ENCODE measurements around the gene POLR2J3. TPM values are rescaled to one million over a fixed set of nuclear protein-coding genes. Genes with fewer than 3 reads are reported as not detected.
"Not testable (repeated sequence)": the region's sequence is repeated elsewhere in the genome, so short reads cannot be mapped to it uniquely, and the experiment has no call there.

The POLR2J3 gene
- 4.7 and 6.4 TPM in 2 replicates for total RNA-seq
- polyA plus RNA-seq, result 53.8 and 70.3 TPM in 2 replicates

- H3K79me2 ChIP-seq; H2AFZ ChIP-seq; H3K9me2 ChIP-seq (replicated peaks; ENCODE audit: insufficient read depth); H3K9me3 ChIP-seq (ENCODE audit: low read depth); H3K4me3 ChIP-seq; H3K4me2 ChIP-seq; H4K20me1 ChIP-seq (ENCODE audit: insufficient read depth, poor library complexity, severe bottlenecking); H3K36me3 ChIP-seq (replicated peaks; ENCODE audit: insufficient read depth, low read depth); H3K27me3 ChIP-seq; H3K27ac ChIP-seq; H3K4me1 ChIP-seq (ENCODE audit: insufficient read depth): not testable (repeated sequence)
- peak; percentile 85 for DNase-seq (ENCODE audit: low spot score)
- TF ChIP-seq CTCF (IDR thresholded peaks at IDR 0.05; ENCODE audit: poor library complexity), result peak; percentile 49
- under 1% methylated on average over 26 of the region's 64 CpGs for WGBS (ENCODE audit: low lambda C conversion rate, missing lambda C conversion rate)
These were observed at the start of gene POLR2J3 for GRCh38 chr7:102572261-102573239. TSS of gene POLR2J3 (minus strand) at chr7:102572583. CDS start at chr7:102572521, 62 bp downstream.

- H3K4me1 ChIP-seq (ENCODE audit: insufficient read depth); DNase-seq (ENCODE audit: low spot score); H4K20me1 ChIP-seq (ENCODE audit: insufficient read depth, poor library complexity, severe bottlenecking); H3K9me3 ChIP-seq (ENCODE audit: low read depth); H3K9me2 ChIP-seq (replicated peaks; ENCODE audit: insufficient read depth); H3K27ac ChIP-seq; H2AFZ ChIP-seq; H3K79me2 ChIP-seq; H3K27me3 ChIP-seq; H3K36me3 ChIP-seq (replicated peaks; ENCODE audit: insufficient read depth, low read depth); H3K4me2 ChIP-seq; H3K4me3 ChIP-seq: not testable (repeated sequence)
- 89% methylated on average over 3 of the region's 8 CpGs for WGBS (ENCODE audit: low lambda C conversion rate, missing lambda C conversion rate)
These were observed 45.7 kb upstream of the POLR2J3 start for GRCh38 chr7:102618122-102618521.

GRCh38 chr7:102616507-102617125 is 44.2 kb upstream of the POLR2J3 start, which contains the start of gene RASA4:
TSS of gene RASA4 (minus strand) at chr7:102616756. CDS start at chr7:102616689, 67 bp downstream.
- not testable (repeated sequence) for H3K27ac ChIP-seq
- DNase-seq (ENCODE audit: low spot score), result peak; percentile 11
- H3K4me2 ChIP-seq, result peak within 1 kb of the TSS; percentile 73

GRCh38 chr7:102615930-102616329 is 43.5 kb upstream of the POLR2J3 start:
- H4K20me1 ChIP-seq (ENCODE audit: insufficient read depth, poor library complexity, severe bottlenecking); H3K36me3 ChIP-seq (replicated peaks; ENCODE audit: insufficient read depth, low read depth); H3K4me2 ChIP-seq; H3K27ac ChIP-seq; H3K4me3 ChIP-seq; DNase-seq (ENCODE audit: low spot score); H3K27me3 ChIP-seq; H3K9me2 ChIP-seq (replicated peaks; ENCODE audit: insufficient read depth); H3K4me1 ChIP-seq (ENCODE audit: insufficient read depth); H3K79me2 ChIP-seq; H2AFZ ChIP-seq; H3K9me3 ChIP-seq (ENCODE audit: low read depth): not testable (repeated sequence)
- WGBS (ENCODE audit: low lambda C conversion rate, missing lambda C conversion rate), result no CpG with 5 or more reads among the region's 10 CpGs

More at GRCh38 chr7:102616507-102617125, 44.2 kb upstream of the POLR2J3 start, which contains the start of gene RASA4:
- not testable (repeated sequence) for H3K9me3 ChIP-seq (ENCODE audit: low read depth); H3K36me3 ChIP-seq (replicated peaks; ENCODE audit: insufficient read depth, low read depth); H3K4me1 ChIP-seq (ENCODE audit: insufficient read depth); H2AFZ ChIP-seq; H4K20me1 ChIP-seq (ENCODE audit: insufficient read depth, poor library complexity, severe bottlenecking); H3K9me2 ChIP-seq (replicated peaks; ENCODE audit: insufficient read depth); H3K27me3 ChIP-seq; H3K4me3 ChIP-seq; H3K79me2 ChIP-seq
- WGBS (ENCODE audit: low lambda C conversion rate, missing lambda C conversion rate), result 0% methylated on average over 12 of the region's 62 CpGs

- H4K20me1 ChIP-seq (ENCODE audit: insufficient read depth, poor library complexity, severe bottlenecking); H3K9me2 ChIP-seq (replicated peaks; ENCODE audit: insufficient read depth); H3K4me2 ChIP-seq; H3K27me3 ChIP-seq; H3K4me1 ChIP-seq (ENCODE audit: insufficient read depth); H3K79me2 ChIP-seq; DNase-seq (ENCODE audit: low spot score); H3K4me3 ChIP-seq; H2AFZ ChIP-seq; H3K27ac ChIP-seq; H3K36me3 ChIP-seq (replicated peaks; ENCODE audit: insufficient read depth, low read depth); H3K9me3 ChIP-seq (ENCODE audit: low read depth): not testable (repeated sequence)
- WGBS (ENCODE audit: low lambda C conversion rate, missing lambda C conversion rate), result no CpG with 5 or more reads among the region's 3 CpGs
These were observed 42.5 kb upstream of the POLR2J3 start for GRCh38 chr7:102614873-102615272.

- not testable (repeated sequence) for H2AFZ ChIP-seq; H3K9me2 ChIP-seq (replicated peaks; ENCODE audit: insufficient read depth); H3K9me3 ChIP-seq (ENCODE audit: low read depth); H3K27me3 ChIP-seq; H3K4me2 ChIP-seq; H4K20me1 ChIP-seq (ENCODE audit: insufficient read depth, poor library complexity, severe bottlenecking); H3K4me3 ChIP-seq; H3K36me3 ChIP-seq (replicated peaks; ENCODE audit: insufficient read depth, low read depth); DNase-seq (ENCODE audit: low spot score); H3K4me1 ChIP-seq (ENCODE audit: insufficient read depth); H3K27ac ChIP-seq; H3K79me2 ChIP-seq
- WGBS (ENCODE audit: low lambda C conversion rate, missing lambda C conversion rate), result no CpG with 5 or more reads among the region's 4 CpGs
These were observed 41.9 kb upstream of the POLR2J3 start for GRCh38 chr7:102614346-102614697.

- H3K27ac ChIP-seq; H3K79me2 ChIP-seq; H3K4me3 ChIP-seq; H3K9me2 ChIP-seq (replicated peaks; ENCODE audit: insufficient read depth); H2AFZ ChIP-seq; DNase-seq (ENCODE audit: low spot score); H3K4me1 ChIP-seq (ENCODE audit: insufficient read depth); H4K20me1 ChIP-seq (ENCODE audit: insufficient read depth, poor library complexity, severe bottlenecking); H3K36me3 ChIP-seq (replicated peaks; ENCODE audit: insufficient read depth, low read depth); H3K9me3 ChIP-seq (ENCODE audit: low read depth); H3K27me3 ChIP-seq; H3K4me2 ChIP-seq: not testable (repeated sequence)
- 90% methylated on average over 5 of the region's 15 CpGs for WGBS (ENCODE audit: low lambda C conversion rate, missing lambda C conversion rate)
These were observed 41.4 kb upstream of the POLR2J3 start for GRCh38 chr7:102613575-102614345.
